K562 (cell line): ENCODE data around the gene SEPTIN2. TPM values are rescaled to one million over a fixed set of nuclear protein-coding genes. Genes with fewer than 3 reads are reported as not detected.
A peak's percentile ranks its signal among the peaks of the same experiment; 100 is the strongest.

Experiments
- ATAC-seq: fragments of 200-7000 bp; cut with Tn5 transposase; 3 replicates; pipeline ENCODE4 v1.9.1; 2020; ENCODE audit warnings: moderate library complexity
- BruUV-seq: library from RNA; stranded (reverse); fragments of 400-500 nt; replicated peaks from 2 replicates; lab custom pipeline; 2021; lab: Mats Ljungman, UMichigan
- CTCF ChIA-PET: fragments of 300-600 bp; formaldehyde crosslinking; extraction: SDS; loops from one replicate; lab custom pipeline; 2021; ENCODE audit warnings: low intra/inter-chr PET ratio; lab: Yijun Ruan, JAX
- POLR2A ChIA-PET: fragments of 300-600, 350-650 bp; sonication (Branson Sonifier 250); formaldehyde crosslinking; extraction: SDS; loops from one replicate; lab custom pipeline; 2021; ENCODE audit warnings: antibody characterized with exemption, inconsistent platforms; lab: Yijun Ruan, JAX
- DNase-seq, 4 experiments: peaks; one replicate each; pipeline versions ENCODE4 v3.0.0 to v3.0.0-alpha.2; 2011 to 2018; ENCODE audit warnings: low spot score in 3 of 4, mixed read lengths in 3 of 4; ENCODE audit errors: extremely low read depth in 1 of 4
- FAIRE-seq: peaks from 2 replicates; lab custom pipeline; 2011; peaks lifted over from hg19 to GRCh38; lab: Jason Lieb, UNC
- H2AFZ ChIP-seq: 2 replicates; pipeline ENCODE4 v1.6.0; 2011; ENCODE audit warnings: low read depth, low read length, control low read depth, inconsistent platforms
- H3K27ac ChIP-seq: fragments of 200-600 bp; 3 replicates; pipeline ENCODE4 v1.8.0; 2011; ENCODE audit warnings: low read depth, mild to moderate bottlenecking, control low read depth, inconsistent platforms, low read length, moderate library complexity, mixed read lengths; ENCODE audit errors: extremely low read depth
- H3K27me3 ChIP-seq, 2 experiments: fragments of 300-600 bp in 1 of 2; 2 replicates in 1 of 2; 3 replicates in 1 of 2; pipeline versions ENCODE4 v1.6.0 to v1.8.0; 2011; ENCODE audit warnings: inconsistent platforms in 2 of 2, low read length in 2 of 2, mild to moderate bottlenecking in 1 of 2, mixed read lengths in 1 of 2, moderate library complexity in 1 of 2; ENCODE audit not compliant: control insufficient read depth in 2 of 2, insufficient read depth in 2 of 2
- H3K36me3 ChIP-seq: fragments of 300-600 bp; 3 replicates; pipeline ENCODE4 v1.8.0; 2011; ENCODE audit warnings: mild to moderate bottlenecking, low read length, inconsistent platforms; ENCODE audit not compliant: control insufficient read depth, insufficient read depth
- H3K4me1 ChIP-seq, 2 experiments: fragments of 200-600 bp in 1 of 2; replicated peaks in 1 of 2; 2 replicates in 1 of 2; 3 replicates in 1 of 2; pipeline versions ENCODE4 v1.5.1 to v1.8.0; 2011; ENCODE audit warnings: inconsistent platforms in 2 of 2, low read length in 2 of 2, mild to moderate bottlenecking in 1 of 2, mixed read lengths in 1 of 2, moderate library complexity in 1 of 2; ENCODE audit not compliant: control insufficient read depth in 2 of 2, insufficient read depth in 2 of 2
- H3K4me2 ChIP-seq: 2 replicates; pipeline ENCODE4 v1.6.1; 2011; ENCODE audit warnings: low read length, control low read depth, inconsistent platforms, mixed read lengths; ENCODE audit not compliant: insufficient read depth
- H3K4me3 ChIP-seq: fragments of 200-600 bp; sonication (generic), shearing (Covaris generic); 2 replicates; pipeline ENCODE4 v1.5.1; 2016; ENCODE audit warnings: control low read depth, inconsistent platforms
- H3K79me2 ChIP-seq: fragments of 200-600 bp; 3 replicates; pipeline ENCODE4 v1.8.0; 2011; ENCODE audit warnings: low read length, inconsistent platforms; ENCODE audit not compliant: control insufficient read depth, insufficient read depth
- H3K9ac ChIP-seq, 2 experiments: 2 replicates each; pipeline versions ENCODE4 v1.6.0 to v1.6.1; 2011; ENCODE audit warnings: low read depth in 2 of 2, low read length in 2 of 2, control low read depth in 1 of 2, inconsistent platforms in 1 of 2, mild to moderate bottlenecking in 1 of 2, mixed read lengths in 1 of 2; ENCODE audit not compliant: insufficient read depth in 1 of 2
- H3K9me1 ChIP-seq: one replicate; pipeline ENCODE4 v1.6.0; 2011; ENCODE audit warnings: inconsistent platforms, mild to moderate bottlenecking, low read length, moderate library complexity; ENCODE audit not compliant: control insufficient read depth, insufficient read depth
- H3K9me3 ChIP-seq: replicated peaks from 2 replicates; pipeline ENCODE4 v1.5.1; 2011; ENCODE audit warnings: low read depth, low read length, inconsistent platforms; ENCODE audit not compliant: control insufficient read depth, insufficient read depth
- H4K20me1 ChIP-seq: replicated peaks from 2 replicates; pipeline ENCODE4 v1.6.1; 2011; ENCODE audit warnings: low read length, inconsistent platforms, mixed read lengths; ENCODE audit not compliant: control insufficient read depth, insufficient read depth
- BCLAF1 ChIP-seq, 2 experiments: fragments of 450-650 bp in 1 of 2; IDR thresholded peaks; 2 replicates each; pipeline ENCODE4 v1.6.1; 2011 to 2017; ENCODE audit warnings: low read depth in 2 of 2, antibody characterized with exemption in 1 of 2, borderline replicate concordance in 1 of 2, low read length in 1 of 2, mild to moderate bottlenecking in 1 of 2, mixed read lengths in 1 of 2; ENCODE audit not compliant: control insufficient read depth in 1 of 2
- CEBPZ ChIP-seq: fragments of 150-350 bp; IDR thresholded peaks from 2 replicates; pipeline ENCODE4 v1.6.1; 2014; ENCODE audit warnings: low read depth, mild to moderate bottlenecking, low read length, borderline replicate concordance
- FOXP1 ChIP-seq: sonication (generic); formaldehyde crosslinking; IDR thresholded peaks from 2 replicates; pipeline ENCODE4 v1.8.0; 2022; ENCODE audit warnings: mild to moderate bottlenecking, missing genetic modification reagents
- MTA1 ChIP-seq: fragments of 450-650 bp; IDR thresholded peaks from 2 replicates; pipeline ENCODE4 v1.6.1; 2017; ENCODE audit warnings: borderline replicate concordance
- MTA2 ChIP-seq: fragments of 450-650 bp; IDR thresholded peaks from 2 replicates; pipeline ENCODE4 v1.6.1; 2016; ENCODE audit warnings: low read depth
- NCOA4 ChIP-seq: fragments of 450-650 bp; IDR thresholded peaks from 2 replicates; pipeline ENCODE4 v1.6.1; 2018; ENCODE audit warnings: mild to moderate bottlenecking; ENCODE audit not compliant: partially characterized antibody
- RAD21 ChIP-seq, 2 experiments: fragments of 250-450 bp in 1 of 2; fragments of 450-650 bp in 1 of 2; sonication (Bioruptor Pico) in 1 of 2; formaldehyde crosslinking in 1 of 2; IDR thresholded peaks in 1 of 2; conservative IDR thresholded peaks in 1 of 2; 2 replicates each; pipeline versions ENCODE4 v1.4.0 to v1.8.0; 2020 to 2022; ENCODE audit warnings: mild to moderate bottlenecking in 2 of 2, moderate library complexity in 1 of 2
- WGBS: fragments of 100-300 bp; shearing (Covaris generic); methylation state at CpG from one replicate; pipeline ENCODE4 v1.1.6; 2016; ENCODE audit warnings: low coverage, mixed read lengths; ENCODE audit not compliant: insufficient coverage; ENCODE audit errors: missing lambda C conversion rate; 5-methylcytosine and 5-hydroxymethylcytosine counted together
- in situ Hi-C: fragments of 300-500 bp; cut with MboI; formaldehyde crosslinking; loops from 4 replicates; pipeline ENCODE4 v1.15.0; 2018; ENCODE audit warnings: inconsistent platforms, mixed read lengths
- intact Hi-C: fragments of 100-400 bp; cut with micrococcal nuclease; formaldehyde crosslinking; loops from 2 replicates; pipeline ENCODE4 v1.14.2; 2022
- polyA plus RNA-seq, 8 experiments: library from polyadenylated mRNA; depleted of rRNA in 4 of 8; stranded (reverse) in 5 of 8; unstranded in 3 of 8; fragments of >200 nt; fragmentation: Nextera tagmentation in 2 of 8; fragmentation: Illumina TruSeq in 1 of 8; extraction: Ambion mirVana in 2 of 8; extraction: Trizol in 1 of 8; gene quantifications; 2 replicates each; pipeline versions ENCODE4 v1.2.1 to v1.2.3, GENCODE V29; 2011 to 2014; ENCODE audit warnings: inconsistent platforms in 1 of 8, missing spikeins in 1 of 8
- total RNA-seq, 7 experiments: library from RNA; depleted of rRNA in 6 of 7; stranded (reverse); fragments of >200 nt in 6 of 7; fragmentation: Illumina TruSeq in 2 of 7; extraction: Trizol in 2 of 7; gene quantifications; 2 replicates each; pipeline versions ENCODE4 v1.2.1 to v1.2.3, GENCODE V29; 2011 to 2021; ENCODE audit warnings: low replicate concordance in 1 of 7
- TF ChIP-seq, protein P1 (sequence below), 3 experiments: IDR thresholded peaks in 2 of 3; conservative IDR thresholded peaks in 1 of 3; 2 replicates each; pipeline ENCODE4 v1.5.1; 2011 to 2012; ENCODE audit warnings: low read length in 3 of 3, mild to moderate bottlenecking in 3 of 3, control low read depth in 2 of 3, improper control_type of control experiment in 1 of 3, inconsistent platforms in 1 of 3, low read depth in 1 of 3, mixed read lengths in 1 of 3, moderate library complexity in 1 of 3; ENCODE audit not compliant: insufficient read depth in 2 of 3
- TF ChIP-seq, protein P2 (sequence below): fragments of 450-650 bp; formaldehyde crosslinking; conservative IDR thresholded peaks from 2 replicates; pipeline ENCODE4 v1.4.0; 2022; ENCODE audit warnings: mild to moderate bottlenecking, missing genetic modification characterization

Gene SEPTIN2
- total and polyA plus RNA-seq, 9 of the 15 experiments (the other 6 are each of a cell fraction or from before 2014, with no cell fraction given) = 121 to 367 (median 166) TPM

GRCh38 chr2:241298673-241299072 is 17.1 kb upstream of the SEPTIN2 start (continued):
- TF ChIP-seq NCOA4 = no peak
- no peak for TF ChIP-seq FOXP1 (CRISPR knock-in tag)
- TF ChIP-seq CEBPZ = no peak

- BruUV-seq = no TSS peak
- Histone ChIP-seq H3K9me1 (peaks cover 2% of the 10 kb centered on the region), H3K36me3 (peaks cover 13% of the 10 kb centered on the region; the same call in 2 of the 3 replicates), H3K9ac (peak overlapping the region in 1 of 2 experiments; percentile 58; a peak in 1 of 4 replicates), H3K4me2 (no peak overlapping the region; the same call in 1 of the 2 replicates), H2AFZ (no peak overlapping the region), H3K27me3 (no peaks in the 10 kb centered on the region), H3K4me1 (peaks cover 10 to 25% of the 10 kb centered on the region in 2 experiments; a peak in 3 of 5 replicates), H3K79me2 (peaks cover 93% of the 10 kb centered on the region), H4K20me1 (peaks cover 35% of the 10 kb centered on the region), H3K27ac (no peak overlapping the region), H3K9me3 (no peaks in the 10 kb centered on the region), H3K4me3 (no peak overlapping the region)
- in situ Hi-C loops (no loop called here), intact Hi-C loops (no loop called here)
- ChIA-PET POLR2A (interaction anchor here (0.7 to 0.8 kb wide), 2 partner anchors 16 to 19 kb away, joined by 4 read pairs; no protein-coding TSS in a partner anchor), CTCF (no interaction called here)
- ATAC-seq (peak; percentile 79), FAIRE-seq (no peak), DNase-seq (peak; percentile 20 to 34 (median 32))
- TF ChIP-seq, protein P1, sequence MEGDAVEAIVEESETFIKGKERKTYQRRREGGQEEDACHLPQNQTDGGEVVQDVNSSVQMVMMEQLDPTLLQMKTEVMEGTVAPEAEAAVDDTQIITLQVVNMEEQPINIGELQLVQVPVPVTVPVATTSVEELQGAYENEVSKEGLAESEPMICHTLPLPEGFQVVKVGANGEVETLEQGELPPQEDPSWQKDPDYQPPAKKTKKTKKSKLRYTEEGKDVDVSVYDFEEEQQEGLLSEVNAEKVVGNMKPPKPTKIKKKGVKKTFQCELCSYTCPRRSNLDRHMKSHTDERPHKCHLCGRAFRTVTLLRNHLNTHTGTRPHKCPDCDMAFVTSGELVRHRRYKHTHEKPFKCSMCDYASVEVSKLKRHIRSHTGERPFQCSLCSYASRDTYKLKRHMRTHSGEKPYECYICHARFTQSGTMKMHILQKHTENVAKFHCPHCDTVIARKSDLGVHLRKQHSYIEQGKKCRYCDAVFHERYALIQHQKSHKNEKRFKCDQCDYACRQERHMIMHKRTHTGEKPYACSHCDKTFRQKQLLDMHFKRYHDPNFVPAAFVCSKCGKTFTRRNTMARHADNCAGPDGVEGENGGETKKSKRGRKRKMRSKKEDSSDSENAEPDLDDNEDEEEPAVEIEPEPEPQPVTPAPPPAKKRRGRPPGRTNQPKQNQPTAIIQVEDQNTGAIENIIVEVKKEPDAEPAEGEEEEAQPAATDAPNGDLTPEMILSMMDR (IDR thresholded peaks at IDR 0.05 in 2 of 3, conservative IDR thresholded peaks at IDR 0.05 in 1 of 3; ENCODE audit: insufficient read depth in 2 of 3, low read depth in 1 of 3, low read length in 3 of 3) = peak; percentile 16 to 32 (median 24); a peak in 1 of 6 replicates
- TF ChIP-seq, protein P2, sequence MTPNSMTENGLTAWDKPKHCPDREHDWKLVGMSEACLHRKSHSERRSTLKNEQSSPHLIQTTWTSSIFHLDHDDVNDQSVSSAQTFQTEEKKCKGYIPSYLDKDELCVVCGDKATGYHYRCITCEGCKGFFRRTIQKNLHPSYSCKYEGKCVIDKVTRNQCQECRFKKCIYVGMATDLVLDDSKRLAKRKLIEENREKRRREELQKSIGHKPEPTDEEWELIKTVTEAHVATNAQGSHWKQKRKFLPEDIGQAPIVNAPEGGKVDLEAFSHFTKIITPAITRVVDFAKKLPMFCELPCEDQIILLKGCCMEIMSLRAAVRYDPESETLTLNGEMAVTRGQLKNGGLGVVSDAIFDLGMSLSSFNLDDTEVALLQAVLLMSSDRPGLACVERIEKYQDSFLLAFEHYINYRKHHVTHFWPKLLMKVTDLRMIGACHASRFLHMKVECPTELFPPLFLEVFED = no peak
- TF ChIP-seq BCLAF1 (IDR thresholded peaks at IDR 0.05; ENCODE audit: borderline replicate concordance in 1 of 2, control insufficient read depth in 1 of 2, low read depth in 2 of 2, low read length in 1 of 2) = no peak
- 0 out of 4 replicates have a peak, but pooled peaks of 1 of the 2 experiments have one; percentile 6 for TF ChIP-seq RAD21 (CRISPR knock-in tag; conservative IDR thresholded peaks at IDR 0.05 in 1 of 2, IDR thresholded peaks at IDR 0.05 in 1 of 2)
- no peak for TF ChIP-seq MTA1
- no peak for TF ChIP-seq MTA2
- 70% methylated on average over 9 of the region's 12 CpGs for WGBS
Observed at GRCh38 chr2:241300000-241300399, 15.7 kb upstream of the SEPTIN2 start.
